Stimulated activated CD8-positive, alpha-beta memory T cell treated with anti-CD3 and anti-CD28 coated beads, Interleukin-12 subunit alpha, Interleukin-12 subunit beta, amount 100 ng/mL, for 1 hour (primary cell): ENCODE measurements around the gene MS4A10.
"Not testable (repeated sequence)": the region's sequence is repeated elsewhere in the genome, so short reads cannot be mapped to it uniquely, and the experiment has no call there.

Experiments used
- DNase-seq: peaks from one replicate; pipeline ENCODE4 v3.0.0-alpha.2; 2020; ENCODE audit warnings: low read depth

Gene MS4A10

DNA sequence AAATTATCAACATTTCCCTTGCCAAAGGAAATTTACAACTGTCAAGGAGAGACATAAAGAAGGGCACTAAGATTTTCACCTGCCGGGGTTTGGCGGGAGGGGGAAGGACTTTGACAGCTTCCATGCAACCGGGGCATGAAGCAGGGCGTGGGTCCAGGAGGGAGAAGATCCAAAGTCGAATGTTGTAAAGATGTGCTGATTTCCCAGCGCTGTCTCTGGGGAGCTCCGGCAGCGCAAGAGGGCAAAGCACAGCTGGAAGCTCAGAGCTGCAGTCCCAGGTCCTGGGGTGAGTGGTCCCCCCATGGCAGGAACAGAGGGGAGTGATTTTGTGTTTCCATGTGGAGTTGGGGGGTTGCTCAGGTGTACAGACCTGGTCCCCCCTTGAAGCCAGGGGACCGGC lies at the start of gene MS4A10:
MS4A10 (plus strand) TSS at position 198 of the 400 bp plus-strand sequence. CDS start 5,003 bp downstream, outside the sequence.
- no peak for DNase-seq

DNA sequence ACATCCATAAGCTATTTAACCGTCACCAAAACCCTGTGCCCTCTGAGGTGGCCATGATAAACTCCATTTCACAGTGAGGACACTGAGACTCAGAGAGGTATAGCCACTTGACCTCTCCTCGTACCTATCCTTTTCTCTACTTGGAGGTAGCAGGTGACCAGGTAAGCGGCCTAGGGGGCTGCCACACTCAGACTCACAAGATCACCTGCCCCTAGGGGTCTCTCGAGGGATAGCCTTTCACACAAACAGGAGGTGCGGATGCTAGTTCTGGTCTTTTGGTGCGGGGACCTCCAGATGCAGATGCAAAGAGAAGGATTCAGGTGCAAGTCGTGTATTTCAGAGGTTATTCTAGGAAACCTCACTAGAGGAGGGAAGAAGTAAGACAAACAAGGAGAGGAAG lies 46.0 kb upstream of the MS4A10 start:
- no peak for DNase-seq

DNA sequence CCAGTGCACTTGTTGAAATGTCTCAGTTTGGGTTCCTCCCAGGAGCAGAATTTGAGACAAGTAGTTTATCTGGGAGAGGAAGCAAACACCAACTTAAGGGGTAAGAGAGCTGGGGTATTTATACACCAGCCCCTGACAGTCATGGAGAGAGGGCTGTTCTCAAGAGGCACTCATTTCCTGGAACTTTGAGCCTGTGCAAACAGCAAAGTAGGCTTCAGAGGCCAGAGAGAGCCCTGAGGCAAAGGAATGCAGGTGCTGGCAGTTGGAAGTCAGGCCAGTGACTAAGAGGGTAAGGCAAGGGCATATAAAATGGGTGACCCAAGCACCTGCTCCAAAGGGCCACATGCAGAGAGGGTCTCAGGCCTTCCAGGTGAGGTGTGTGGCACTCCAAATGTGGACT lies 44.6 kb upstream of the MS4A10 start:
- DNase-seq: no peak

DNA sequence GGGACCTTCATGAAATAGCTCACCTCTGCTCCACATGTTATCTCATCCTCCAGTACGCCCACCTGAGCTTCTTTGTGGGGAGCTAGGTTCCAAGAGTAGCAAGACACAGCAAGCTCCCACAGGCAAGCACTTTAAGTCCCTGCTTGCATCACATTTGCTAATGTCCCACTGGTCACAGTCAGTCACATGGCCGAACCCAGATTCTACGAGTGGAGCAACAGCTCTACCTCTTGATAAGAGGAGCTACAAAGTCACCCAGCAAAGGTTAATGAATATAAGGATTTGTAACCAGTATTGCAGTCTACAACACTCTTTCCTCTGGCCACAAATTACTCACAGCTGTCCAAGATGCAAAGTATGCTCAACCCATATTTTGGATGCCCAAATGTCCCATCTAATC lies 43.7 kb upstream of the MS4A10 start:
- DNase-seq: no peak

DNA sequence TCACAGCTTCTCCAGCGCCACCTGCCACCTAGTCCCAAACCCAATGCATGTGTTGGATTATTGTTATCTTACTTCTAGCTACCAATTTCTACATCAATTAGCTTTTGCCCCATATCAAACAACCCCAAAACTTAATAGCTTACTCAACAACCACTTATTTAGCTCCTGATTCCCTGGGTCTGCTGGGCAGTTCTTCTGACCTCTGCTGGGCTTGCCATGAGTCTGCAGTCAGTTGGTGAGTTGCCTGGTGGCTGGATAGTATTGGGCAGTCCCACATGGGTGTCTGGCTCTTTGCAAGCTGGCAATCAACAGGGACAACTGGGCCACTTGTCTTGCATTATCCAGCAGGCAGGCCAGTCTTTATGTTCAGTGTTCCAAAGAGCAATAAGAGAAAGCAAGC lies 42.1 kb upstream of the MS4A10 start:
- no peak for DNase-seq

DNA sequence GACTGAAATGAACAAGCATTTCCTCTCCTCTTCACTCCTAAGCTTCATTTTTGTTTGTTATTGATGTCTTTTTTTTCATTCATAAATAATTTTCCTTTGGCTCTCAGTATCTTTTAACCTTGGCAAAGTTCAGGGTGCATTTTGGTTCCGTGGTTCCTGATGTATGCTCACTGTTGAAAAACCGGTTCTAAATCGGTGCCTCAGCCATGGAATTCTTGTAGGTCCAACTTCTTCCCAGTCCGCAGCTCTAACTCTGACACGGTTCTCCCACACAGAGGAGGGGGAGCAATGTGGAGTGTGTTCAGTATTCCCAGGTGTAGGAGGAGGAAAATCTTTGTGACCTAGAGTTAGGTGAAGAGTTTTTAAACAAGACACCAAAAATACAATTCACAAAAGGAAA lies 41.0 kb upstream of the MS4A10 start:
- no peak for DNase-seq

DNA sequence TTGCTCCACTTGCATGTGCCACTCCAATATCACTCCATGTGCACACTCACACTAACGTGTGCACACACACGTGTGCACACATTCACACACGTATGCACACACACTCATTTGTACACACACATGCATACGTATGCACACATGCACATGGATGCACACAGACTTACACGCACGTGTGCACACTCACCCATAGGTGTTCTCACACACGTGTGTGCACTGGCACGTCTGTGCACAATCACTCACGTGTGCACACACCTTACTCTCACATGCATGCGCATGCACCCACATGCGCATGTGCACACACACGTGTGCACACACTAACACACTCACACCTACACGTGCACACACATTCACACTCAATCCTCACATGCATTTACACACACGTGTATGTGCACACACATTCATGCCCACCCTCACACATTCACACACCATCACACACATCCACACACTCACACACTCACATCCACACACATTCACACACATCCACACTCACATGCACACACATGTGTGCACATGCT lies 37.7 kb upstream of the MS4A10 start:
- no peak for DNase-seq

DNA sequence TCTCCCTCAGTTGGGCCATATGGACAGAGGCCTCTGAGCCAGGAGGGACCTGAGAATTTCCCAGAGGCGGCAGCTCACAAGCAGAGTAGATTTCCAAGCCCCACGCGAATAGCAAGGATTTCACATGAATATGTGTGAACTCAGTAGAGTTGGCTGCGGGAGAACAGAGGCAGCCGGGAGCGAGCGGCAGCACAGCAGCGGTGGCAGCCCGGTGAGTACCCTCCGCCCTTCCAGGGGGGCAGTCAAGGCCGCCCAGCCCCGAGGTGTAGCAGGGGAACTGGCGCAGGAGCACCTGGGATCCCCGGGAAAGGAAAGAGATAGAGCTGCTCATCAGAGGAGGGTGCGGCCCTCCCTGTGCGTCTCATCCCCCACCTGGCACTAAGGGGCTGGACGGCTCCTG lies 36.9 kb upstream of the MS4A10 start:
- no peak for DNase-seq

DNA sequence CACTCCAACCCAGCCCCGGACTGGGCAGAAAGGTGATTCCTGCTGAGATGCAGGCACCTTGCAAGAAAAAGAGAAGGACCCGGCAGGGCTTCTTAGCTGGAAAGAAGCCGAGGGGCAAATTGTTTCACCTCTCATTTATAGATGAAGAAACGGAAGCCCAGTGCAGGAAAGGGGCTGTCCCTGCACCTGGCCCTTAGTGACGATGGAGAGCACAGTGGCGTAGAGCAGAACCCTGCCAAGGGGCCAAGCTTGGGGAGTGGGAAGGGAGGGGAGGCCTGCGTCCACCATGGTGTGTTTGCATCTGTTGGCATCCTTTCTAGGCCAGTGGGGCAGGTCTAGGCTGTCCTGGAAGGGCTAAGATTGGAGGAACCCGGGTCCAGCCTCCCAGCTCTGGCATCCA lies 36.3 kb upstream of the MS4A10 start:
- DNase-seq: no peak

DNA sequence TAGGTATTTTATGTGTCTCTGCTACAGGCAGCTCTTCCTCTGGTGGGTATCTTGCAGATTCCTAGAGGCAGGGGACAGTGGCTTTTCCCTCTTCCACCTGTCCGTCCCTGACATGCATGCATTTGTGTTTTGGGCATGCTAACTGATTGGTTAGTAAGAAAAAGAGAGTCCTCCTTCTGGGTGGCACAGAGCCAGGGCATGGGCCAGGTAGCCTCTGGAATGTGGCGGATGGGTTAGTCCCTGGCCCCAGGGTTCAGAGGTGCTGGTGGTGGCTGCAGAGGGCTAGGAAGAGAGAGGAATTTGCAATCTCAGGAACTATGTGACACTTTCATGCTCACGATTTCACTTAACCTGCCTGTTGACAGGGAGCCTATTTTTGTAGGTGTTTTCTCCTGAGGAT lies 34.2 kb upstream of the MS4A10 start:
- no peak for DNase-seq

DNA sequence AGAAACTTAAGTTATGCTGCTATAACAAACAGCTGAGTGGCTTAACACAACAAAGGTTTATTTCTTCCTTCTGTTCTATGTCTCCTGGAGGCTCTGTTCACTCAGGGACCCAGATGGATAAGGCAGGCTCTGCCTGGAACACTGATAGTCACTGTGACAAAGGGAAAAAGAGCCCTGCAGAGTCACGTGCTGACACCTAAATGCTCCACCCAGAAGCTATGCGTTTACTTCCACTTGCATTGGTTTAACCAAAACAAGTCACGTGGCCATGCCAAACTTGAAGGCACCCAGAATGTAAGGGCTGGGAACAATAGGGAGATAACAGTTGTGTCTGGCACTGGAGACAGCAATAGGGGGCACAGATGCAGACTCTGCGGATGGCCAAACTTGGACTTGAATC lies 31.8 kb upstream of the MS4A10 start:
- DNase-seq: no peak

DNA sequence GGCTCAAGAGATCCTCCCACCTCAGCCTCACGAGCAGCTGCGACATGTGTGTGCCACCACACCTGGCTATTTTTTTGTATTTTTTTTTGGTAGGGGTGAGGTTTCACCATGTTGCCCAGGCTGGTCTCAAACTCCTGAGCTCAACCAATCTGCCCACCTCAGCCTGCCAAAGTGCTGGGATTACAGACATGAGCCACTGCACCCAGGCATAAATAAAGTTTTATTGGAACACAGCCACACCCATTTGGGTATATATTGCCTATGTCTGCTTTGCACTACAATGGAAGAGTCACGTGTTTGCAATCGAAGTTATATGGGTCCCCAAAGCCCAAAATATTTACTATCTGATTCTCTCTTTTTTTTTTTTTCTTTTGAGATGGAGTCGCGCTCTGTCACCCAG lies 30.2 kb upstream of the MS4A10 start:
- DNase-seq: no peak

DNA sequence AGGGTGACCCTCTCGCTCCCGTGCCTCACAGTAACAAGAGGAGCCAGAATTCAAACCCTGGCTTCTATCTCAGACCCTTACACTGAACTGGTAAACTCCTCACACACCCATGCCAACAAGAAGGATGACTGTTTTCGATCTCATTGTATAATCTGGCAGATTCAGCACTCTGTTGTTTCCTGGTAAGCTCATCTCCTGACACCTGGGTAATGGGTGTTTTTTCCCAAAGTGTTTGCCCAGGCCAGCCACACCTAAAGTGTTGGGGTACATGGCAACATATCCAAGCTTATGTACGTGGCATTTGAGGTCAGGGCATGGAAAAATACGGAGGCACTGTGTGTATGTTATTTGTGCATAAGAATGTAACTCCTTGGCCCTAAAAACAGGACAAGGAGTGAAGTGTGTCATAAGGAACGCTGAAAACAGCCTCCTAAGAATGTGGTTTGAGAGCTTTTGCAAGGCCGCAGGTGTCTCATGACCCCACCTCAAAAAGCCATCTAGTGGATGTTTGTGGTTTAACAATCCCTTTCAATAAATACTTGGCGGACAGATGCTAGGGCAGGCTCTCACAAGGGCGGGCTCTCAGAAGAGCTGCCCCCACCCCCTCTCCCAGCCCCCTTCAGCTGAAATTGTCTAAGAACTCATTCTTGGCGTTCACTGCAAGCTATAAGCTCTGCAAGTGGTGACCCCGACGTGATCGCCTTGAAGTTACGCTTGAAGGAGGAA lies 28.7 kb upstream of the MS4A10 start, which contains the start of gene MS4A15:
MS4A15 (plus strand) TSS at position 561 of the 726 bp plus-strand sequence. CDS start 6,867 bp downstream, outside the sequence.
- no peak for DNase-seq

DNA sequence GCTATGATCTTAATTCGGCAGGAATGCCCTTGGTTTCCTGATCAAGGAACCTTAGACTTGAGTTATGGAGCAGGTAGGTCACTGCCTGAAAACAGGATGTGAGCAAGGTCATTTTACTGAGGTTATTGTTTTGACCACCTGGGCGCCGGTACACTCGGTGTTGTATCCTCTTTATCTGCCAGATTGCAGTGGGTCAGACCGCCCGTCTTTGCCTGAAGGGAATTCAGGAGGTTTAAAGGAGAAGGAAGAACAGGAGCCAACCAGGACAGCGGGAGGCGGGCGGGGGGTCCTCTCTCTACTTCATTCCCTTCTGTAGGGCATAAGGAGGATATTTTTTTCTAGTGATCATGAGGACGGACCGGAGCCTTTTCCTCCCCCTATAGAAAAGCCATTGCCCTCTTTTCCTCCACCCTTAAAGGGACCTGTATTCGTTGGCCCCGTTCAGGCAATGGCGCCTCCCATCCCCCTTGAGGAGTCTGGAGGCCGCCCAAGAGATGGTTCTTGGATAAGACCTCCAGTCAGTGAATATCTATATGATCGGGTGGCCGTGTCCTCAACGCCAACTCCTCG lies 27.8 kb upstream of the MS4A10 start:
- no peak for DNase-seq

DNA sequence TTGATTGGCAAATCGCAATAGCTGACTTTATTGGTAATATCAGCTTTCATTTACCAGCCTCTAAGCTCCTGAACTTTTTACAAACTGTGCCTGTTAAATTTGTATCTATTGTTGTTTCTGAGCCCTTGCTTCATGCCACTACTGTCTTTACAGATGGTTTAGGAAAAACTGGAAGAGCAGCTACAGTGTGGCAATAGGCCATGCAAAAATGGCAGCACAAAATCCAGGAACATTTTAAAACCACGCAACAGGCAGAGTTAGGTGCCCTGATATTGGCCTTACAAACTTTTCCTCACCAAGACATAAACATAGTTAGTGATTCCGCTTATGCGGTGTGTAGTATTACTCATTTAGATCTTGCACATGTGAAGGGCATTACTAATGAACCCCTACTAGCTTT lies 26.5 kb upstream of the MS4A10 start:
- not testable (repeated sequence) for DNase-seq

DNA sequence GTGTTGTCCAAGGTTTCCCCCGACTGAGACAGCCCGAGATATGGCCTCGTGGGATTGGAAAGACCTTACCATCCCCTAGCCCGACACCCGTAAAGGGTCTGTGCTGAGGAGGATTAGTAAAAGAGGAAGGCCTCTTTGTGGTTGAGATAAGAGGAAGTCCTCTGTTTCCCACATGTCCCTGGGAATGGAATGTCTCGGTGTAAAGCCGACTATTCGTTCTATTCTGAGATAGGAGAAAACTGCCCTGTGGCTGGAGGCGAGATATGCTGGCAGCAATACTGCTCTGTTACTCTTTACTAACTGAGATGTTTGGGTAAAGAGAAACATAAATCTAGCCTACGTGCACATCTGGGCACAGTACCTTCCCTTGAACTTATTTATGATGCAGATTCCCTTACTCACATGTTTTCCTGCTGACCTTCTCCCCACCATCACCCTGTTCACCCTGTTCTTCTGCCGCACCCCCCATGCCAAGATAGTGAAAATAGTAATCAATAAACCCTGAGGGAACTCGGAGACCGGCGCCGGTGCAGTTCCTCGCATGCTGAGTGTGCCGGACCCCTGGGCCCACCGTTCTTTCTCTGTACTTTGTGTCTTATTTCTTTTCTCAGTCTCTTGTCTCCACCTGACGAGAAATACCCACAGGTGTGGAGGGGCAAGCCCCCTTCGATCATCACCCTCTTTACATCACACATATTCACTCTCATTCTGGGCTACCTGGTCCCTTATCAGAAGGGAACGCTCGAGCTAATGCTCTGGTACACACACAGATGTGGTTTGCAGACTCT lies 25.5 kb upstream of the MS4A10 start:
- not testable (repeated sequence) for DNase-seq

DNA sequence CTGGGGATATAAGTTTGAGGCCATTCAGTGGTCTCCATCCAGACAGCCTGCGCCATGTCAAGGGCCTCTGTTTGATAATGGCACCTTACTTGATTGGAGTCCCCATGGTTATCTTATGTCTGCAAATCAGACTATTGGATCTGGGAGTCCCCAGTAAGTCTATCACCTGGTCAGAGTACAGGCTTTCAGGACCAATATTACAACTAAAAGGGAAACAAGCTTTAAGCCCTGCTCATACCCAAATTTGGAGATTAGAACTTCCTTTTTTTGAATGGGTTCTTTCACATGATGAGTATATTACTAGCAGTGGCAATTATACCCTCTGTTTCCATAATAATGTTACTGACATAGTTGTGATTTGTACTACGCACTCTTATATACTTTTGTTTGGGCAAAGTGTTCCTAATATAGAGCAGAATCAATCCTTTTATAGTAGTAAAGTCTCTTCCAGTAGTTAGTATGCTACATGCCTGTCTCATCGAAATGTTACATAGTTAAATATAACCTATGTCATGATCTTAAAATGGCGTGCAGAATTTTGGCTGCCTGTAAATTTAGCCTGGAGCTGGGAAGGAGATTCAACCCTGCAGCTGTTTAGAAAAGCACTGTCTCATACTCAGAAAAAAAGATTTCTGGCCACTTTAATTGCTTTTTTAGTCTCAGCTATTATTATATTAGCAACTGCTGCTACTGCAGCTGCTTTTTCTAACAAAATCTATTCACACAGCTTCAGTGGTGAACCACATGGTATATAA lies 23.5 kb upstream of the MS4A10 start:
- no peak for DNase-seq

DNA sequence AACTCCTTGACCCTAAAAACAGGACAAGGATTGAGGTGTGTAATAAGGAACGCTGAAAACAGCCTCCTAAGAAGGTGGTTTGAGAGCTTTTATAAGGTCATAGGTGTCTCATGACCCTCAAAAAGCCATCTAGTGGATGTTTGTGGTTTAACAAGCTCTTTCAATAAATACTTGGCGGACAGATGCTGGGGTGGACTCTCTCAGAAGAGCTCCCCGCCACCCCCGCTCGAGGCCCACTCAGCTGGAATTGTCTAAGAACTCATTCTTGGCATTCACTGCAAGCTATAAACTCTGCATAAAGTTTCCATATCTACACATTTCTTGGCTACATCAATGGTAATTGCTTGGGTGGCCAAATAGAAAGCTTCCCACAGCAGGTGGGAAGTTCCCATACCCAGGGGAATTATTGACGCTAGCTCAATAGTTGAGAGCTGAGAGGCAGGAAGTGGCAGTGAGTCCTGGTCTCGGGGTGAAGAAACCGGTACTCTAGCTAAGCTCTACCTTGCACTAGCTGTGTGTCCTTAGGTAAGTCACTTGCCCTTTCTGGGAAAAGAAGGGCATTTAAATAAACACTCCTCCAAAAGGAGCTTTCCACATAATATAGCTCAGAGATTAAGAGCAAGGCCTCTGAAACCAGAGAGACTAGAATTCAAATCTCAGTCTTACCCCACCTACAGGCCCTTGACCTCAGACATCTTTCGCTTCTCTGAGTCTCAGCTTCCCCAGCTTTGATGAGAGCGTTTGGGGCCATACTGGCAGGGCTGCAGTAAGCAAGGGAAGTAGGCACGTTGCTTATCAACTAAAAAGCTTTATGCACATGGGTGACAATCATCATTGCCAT lies 22.1 kb upstream of the MS4A10 start:
- DNase-seq: no peak

DNA sequence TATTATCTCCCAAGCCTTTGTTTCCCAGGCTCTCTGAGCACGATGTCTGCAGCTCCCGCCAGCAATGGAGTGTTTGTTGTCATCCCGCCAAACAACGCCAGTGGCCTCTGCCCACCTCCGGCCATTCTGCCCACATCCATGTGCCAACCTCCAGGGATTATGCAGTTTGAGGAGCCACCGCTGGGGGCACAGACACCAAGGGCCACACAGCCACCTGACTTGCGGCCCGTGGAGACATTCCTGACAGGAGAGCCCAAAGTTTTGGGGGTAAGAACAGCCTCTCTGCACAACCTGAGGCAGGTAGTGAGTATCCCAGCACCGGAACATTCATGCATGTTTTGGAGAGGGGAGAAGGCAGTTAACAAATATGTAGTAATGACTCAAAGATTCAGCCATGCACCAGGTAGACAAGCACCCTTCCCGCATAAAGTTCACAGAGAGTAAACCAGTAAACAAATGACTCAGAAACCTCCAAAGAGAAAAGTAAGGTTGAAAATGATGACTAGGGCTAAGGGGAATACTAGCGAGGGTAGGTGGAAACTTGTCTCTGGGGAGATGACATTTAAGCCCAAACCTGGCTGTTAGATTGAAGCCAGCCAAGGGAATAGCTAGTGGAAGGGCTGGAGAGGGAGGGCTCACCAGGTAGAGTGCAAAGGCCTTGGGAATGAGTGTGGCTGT lies 21.3 kb upstream of the MS4A10 start:
- no peak for DNase-seq

DNA sequence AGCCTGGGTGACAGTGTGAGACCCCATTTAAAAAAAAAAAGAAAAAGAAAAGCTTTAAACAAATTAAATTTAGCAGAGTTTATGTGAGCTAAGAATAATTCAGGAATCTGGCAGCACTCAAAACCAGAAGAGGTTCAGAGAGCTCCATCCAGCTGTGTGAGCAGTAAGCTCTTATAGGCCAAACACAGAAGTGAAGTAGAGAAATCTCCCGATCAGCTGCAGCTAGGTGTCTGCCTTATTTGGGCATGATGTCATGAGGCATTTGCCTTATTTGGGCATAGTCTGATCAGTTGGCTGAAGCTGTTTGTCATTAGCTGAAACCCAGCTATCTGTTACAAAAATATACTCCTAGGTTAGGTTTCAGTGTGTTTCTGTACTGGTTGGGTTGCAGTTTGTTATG lies 20.3 kb upstream of the MS4A10 start:
- no peak for DNase-seq

DNA sequence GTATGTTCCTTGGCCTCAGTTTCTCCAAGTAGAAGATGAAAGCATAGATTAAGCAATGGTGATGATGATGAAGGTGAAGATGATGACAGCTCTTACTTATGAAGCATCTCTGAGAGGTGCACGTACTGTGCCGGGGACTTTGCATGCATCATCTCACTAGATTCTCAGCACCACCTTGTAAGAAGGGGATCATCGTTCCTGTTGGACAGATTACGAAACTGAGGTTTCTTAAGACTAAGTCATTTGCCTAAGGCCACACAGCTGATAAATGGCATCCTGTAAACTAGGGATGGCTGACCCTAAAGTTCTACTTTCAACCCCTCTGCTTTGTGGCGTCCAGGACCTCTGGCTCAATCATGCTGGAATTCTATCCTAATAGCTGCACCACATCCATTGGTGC lies 19.8 kb upstream of the MS4A10 start:
- DNase-seq: no peak
